Left ventricle myocardium superior (tissue), 1 donor: ENCODE measurements around the gene PHF19. TPM values are rescaled to one million over a fixed set of nuclear protein-coding genes. Genes with fewer than 3 reads are reported as not detected.

Experiments used
- ATAC-seq: fragments of 200-7000 bp; cut with Tn5 transposase; one replicate; pipeline ENCODE4 v1.9.1; 2020; ENCODE audit warnings: mild to moderate bottlenecking, moderate library complexity
- DNase-seq: peaks from one replicate; pipeline ENCODE4 v3.0.0-alpha.2; 2020
- intact Hi-C: fragments of 100-400 bp; cut with micrococcal nuclease; formaldehyde crosslinking; loops from one replicate; pipeline ENCODE4 v1.11.0; 2022
- total RNA-seq: library from RNA; stranded (reverse); fragmentation: NEBNext Ultra II Directional; extraction: Animal tissue kit (Norgen Biotek cat#: 25700); gene quantifications from one replicate; pipeline ENCODE4 v1.2.1, GENCODE V29; 2021
- donor health status: DM: no; HTN: yes; CAD: no; lungs with severe emphysema.

Gene PHF19
- total RNA-seq, 1 donor from 2014 or later = 9.5 TPM

GRCh38 chr9:120915854-120916470 is 39.0 kb upstream of the PHF19 start:
- DNase-seq (no peak), ATAC-seq (no peak)
- intact Hi-C loops = no loop called here

GRCh38 chr9:120914953-120915352 is 38.0 kb upstream of the PHF19 start:
- no peak for ATAC-seq
- no peak for DNase-seq
- intact Hi-C loops = no loop called here

DNA sequence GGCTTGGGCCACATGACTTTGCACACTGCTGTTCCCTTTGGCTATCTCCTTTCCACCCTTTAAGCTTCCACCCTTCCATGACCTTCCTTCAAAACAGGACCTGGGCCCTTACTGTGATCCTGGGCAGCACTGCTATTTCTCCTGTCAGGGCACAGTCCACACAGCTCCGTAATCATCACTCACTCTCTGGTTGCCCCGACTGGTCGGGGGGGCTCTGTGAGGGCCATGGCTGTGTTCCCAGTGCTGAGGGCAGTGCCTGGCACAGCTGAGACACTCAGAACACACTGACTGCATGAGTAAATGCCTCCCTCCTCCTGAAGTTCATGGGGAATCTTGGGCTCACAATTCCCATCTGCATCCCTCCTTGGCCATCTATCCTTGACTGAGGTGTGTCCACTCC is 37.4 kb upstream of the PHF19 start:
- DNase-seq = peak; percentile 57
- intact Hi-C loops = no loop called here
- ATAC-seq = peak; percentile 76

DNA sequence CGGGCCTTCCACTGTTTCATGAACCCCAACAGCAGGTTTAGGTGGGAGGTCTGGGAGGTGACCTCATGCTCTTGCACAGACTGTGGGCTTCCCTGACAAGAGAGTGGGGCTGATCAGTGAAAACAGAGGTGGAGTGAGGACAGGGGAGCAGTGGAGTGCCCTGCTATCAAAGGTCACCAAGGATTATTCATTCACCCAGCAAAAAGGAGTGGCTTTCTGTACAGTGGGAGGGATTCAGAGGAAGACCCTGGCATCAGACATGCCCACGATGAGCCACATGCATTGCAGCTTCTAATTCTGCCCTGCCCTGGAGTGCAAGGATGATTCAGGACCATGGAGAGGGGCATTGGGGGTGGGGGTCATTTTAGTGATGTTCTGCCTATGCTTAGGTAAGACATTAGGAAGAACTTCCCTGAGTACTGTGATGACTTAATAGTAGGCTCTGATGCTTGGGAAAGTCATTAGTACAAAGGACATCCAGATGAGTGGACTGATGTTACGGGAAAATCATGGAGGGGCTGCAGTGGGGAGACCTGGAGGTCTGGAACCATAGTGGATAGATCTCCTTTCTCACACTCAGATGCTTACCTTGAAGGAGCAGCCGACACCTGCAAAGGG is 36.8 kb upstream of the PHF19 start:
- no peak for ATAC-seq
- DNase-seq = no peak

DNA sequence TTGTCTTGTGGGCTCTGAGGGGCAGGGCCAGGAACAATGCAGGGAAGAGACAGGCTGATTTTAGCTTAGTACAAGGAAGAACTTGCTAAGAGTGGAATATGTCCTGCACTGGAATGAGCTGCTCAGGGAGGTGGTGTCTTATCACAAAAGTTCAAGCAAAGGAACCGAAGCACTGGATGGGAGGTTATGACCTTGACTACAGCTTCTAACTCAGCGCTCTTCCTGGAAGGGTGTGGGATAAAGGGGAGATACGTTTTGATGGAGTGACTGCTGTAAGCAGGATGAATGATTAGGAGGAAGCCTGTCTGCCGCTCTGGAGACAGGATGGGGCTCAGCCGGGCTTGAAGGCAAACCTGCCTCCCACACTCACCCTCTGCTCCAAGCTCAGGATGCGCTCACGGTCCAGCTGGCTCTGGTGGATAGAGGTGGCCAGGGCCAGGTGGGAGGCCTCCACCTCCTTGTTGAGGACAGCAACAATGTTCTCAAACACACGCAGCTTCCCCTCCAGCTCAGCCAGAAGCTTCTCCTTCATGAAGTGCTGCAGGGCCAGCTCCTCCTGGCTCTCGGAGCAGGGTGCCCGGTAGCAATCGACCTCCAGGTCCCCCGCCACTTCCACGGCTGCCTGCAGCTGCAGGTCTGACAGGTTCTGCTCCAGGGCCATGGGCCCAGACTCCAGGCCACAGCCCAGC is 36.1 kb upstream of the PHF19 start:
- no peak for DNase-seq
- ATAC-seq = no peak
- intact Hi-C loops = no loop called here

More for the DNA sequence above, 36.8 kb upstream of the PHF19 start:
- intact Hi-C loops = no loop called here

DNA sequence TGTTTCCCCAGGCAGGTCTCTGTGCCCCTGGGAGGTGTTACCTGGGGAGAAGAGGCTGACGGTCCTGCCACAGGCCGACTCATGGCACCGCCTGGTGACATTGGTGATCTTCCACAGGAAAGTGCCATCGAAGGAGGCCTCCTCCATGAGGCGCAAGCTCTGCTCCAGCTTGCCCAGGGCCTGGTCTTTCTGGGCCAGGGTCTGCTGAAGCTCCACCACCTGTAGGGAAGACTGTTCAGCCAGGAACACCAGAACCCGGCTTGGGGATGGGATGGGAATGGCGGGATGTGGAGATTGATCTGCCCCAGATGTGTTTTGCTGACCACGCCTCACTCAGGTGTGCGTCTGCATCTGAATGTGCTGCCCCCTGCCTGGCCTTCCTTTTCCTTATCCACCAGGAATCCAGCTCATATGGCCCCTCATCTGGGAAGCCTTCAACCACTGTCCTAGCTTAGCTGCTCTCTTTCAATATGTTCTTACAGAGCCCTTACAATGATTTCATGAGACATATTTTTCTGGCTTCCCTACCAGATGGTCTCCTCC is 34.4 kb upstream of the PHF19 start:
- no peak for ATAC-seq
- intact Hi-C loops = no loop called here
- DNase-seq = no peak

DNA sequence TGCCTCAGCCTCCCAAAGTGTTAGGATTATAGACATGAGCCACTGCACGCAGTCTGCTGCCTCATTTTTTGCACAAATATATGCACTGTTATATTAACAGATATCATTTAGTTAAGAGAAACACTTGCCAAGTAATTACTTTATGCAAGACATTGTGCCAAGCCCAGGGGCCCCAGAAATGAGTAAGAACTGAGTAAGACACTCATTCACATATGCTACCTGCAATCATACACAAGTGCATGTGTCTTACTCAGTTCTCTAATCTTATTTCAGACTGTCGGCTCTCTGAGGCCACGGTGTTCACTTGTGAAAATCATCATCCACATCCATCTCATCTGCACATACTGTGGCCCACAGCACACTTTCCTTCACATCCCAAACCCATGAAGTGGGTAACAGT is 33.7 kb upstream of the PHF19 start:
- ATAC-seq = no peak
- no peak for DNase-seq
- intact Hi-C loops = no loop called here

DNA sequence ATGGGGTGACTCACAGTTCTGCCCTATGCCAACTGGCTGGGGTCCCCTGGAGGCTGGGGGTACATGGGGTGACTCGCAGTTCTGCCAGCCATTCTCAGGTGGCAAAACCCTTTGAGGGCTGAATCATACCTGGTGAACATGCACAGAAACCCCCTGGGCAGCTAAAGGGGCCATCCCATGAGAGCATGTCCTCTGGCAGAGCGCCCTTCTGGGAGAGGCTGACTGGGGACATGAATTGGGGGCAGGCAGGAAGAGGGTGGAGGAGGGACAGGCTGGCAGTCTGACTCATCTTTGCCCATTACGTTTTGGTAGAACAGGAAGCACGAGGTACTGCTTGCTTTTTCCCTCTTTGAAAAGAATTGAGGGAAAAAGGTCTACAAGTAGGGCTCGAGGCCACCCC is 32.9 kb upstream of the PHF19 start:
- no peak for ATAC-seq
- no peak for DNase-seq
- intact Hi-C loops = no loop called here

- intact Hi-C loops = no loop called here
- ATAC-seq (no peak), DNase-seq (no peak)
Measured at GRCh38 chr9:120905315-120906164, 28.6 kb upstream of the PHF19 start.

- intact Hi-C loops = no loop called here
- ATAC-seq = no peak
- DNase-seq = no peak
Measured at GRCh38 chr9:120904978-120905301, 28.0 kb upstream of the PHF19 start.

GRCh38 chr9:120904061-120904977 is 27.3 kb upstream of the PHF19 start:
- DNase-seq = no peak
- no peak for ATAC-seq
- intact Hi-C loops = no loop called here

GRCh38 chr9:120902569-120903535 is 25.9 kb upstream of the PHF19 start:
- ATAC-seq = no peak
- intact Hi-C loops = no loop called here
- DNase-seq = no peak

DNA sequence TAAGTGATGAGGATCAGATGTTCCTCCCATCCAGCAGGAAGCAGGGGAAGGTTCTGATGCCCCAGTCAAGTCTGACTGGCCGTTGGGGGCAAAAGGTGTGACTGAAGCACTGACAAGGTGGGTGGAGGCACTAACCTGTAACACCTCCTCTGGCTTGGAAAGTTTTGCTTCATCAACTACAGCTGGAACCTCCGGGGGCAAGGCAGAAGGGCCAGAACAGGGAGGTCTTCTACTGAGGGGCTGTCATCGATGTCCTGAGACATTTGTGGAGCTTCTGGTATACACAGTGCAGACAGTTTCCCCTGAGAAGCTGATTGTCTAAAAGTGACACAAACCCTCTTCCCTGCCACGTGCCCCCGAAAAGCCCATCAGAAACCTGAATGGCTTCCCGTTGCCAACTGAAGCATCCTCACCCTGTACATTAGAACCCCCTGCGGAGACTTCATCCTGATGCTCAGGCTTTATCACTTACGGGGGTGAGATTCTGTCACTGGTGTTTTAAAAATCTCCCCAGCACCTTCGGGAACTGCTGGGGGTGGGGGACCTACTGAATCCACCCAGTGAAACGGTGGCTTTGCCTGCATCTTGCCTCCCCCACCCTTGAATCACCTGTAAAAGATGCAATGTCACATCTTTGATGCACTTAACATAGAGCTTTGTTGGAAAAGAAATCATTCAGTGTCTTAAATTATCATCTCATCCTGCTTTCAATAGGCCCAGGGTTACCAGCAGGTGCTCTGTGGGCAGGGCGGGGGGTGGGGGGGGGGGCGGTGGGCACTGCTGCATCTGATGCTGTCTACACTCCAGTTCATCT is 25.0 kb upstream of the PHF19 start:
- intact Hi-C loops = no loop called here
- DNase-seq = no peak

DNA sequence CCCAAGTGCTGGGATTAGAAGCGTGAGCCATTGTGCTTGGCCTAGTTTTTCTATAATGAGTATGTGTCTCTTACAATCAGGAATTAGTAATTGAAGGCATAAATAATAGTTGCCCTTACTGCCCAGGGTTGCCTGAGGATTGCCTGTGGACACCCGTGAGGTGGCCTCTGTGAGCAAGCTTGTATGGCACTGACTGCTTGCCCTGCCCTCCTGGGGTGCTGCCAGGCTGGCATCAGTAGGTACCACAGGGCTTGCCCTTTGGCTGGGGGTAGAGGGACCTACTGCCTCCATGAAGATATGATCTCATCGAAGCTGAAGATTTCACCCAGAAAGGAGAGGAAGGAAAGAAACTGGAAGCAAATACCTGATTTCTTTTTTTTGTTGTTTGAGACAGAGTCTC is 23.8 kb upstream of the PHF19 start:
- DNase-seq (no peak), ATAC-seq (no peak)
- intact Hi-C loops = no loop called here

More for the DNA sequence above, 25.0 kb upstream of the PHF19 start:
- no peak for ATAC-seq

GRCh38 chr9:120899490-120900068 is 22.6 kb upstream of the PHF19 start:
- ATAC-seq = no peak
- intact Hi-C loops = no loop called here
- DNase-seq = no peak

GRCh38 chr9:120898396-120898795 is 21.4 kb upstream of the PHF19 start:
- DNase-seq = no peak

More at GRCh38 chr9:120898396-120898795, 21.4 kb upstream of the PHF19 start:
- intact Hi-C loops = no loop called here
- no peak for ATAC-seq
